Measurements from ENCODE around the gene C20orf144. TPM values are rescaled to one million over a fixed set of nuclear protein-coding genes. Genes with fewer than 3 reads are reported as not detected.

Gene C20orf144
- total RNA-seq, 4 donors from 2014 or later: not detected

DNA sequence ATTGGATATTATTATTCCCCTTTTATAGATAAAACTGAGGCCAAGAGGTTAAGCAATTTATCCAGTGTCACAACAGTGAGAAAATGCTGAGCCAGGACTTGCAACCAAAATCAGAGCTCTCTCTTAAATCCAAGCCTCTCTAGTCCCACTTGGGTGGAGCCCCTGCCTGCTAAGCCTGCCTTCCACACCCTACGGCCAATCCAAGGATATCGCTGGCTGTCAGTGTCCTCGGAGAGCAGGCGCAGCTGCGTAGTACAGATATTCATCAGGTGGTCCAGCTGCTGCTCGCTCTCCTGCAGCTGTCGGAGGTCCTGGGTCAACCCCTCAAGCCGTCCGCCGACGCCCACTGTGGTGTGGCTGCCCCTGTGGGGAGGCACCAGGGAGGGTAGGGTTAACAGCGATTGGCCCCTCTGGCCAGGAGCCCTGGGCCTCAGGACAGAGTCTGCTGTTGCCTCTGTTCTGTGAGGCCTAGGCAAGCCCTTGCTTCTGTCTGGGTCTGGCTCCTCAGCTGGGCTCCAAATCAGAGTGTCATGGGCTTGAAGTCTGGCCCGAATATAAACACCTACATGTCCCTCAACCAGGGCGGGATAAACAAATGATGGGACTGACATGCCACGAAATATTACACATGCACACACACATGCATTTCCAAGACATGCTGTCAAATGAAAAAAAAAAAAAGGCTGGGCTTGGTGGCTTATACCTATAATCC lies 16.0 kb downstream of the C20orf144 start:
- Histone ChIP-seq H3K4me3 (no peak overlapping the region), H3K4me1 (peaks cover 7 to 12% of the 10 kb centered on the region in 2 donors), H3K27me3 (no peaks in the 10 kb centered on the region), H3K27ac (no peak overlapping the region), H3K36me3 (no peaks in the 10 kb centered on the region), H3K9me3 (no peaks in the 10 kb centered on the region)
- DNase-seq: peak in 1 of 2 donors; percentile 37
- intact Hi-C loops (cut with DNase I; ENCODE audit: low total_unique reads): no loop called here
- TF ChIP-seq POLR2A (IDR thresholded peaks at IDR 0.05): no peak
- TF ChIP-seq, protein P1, sequence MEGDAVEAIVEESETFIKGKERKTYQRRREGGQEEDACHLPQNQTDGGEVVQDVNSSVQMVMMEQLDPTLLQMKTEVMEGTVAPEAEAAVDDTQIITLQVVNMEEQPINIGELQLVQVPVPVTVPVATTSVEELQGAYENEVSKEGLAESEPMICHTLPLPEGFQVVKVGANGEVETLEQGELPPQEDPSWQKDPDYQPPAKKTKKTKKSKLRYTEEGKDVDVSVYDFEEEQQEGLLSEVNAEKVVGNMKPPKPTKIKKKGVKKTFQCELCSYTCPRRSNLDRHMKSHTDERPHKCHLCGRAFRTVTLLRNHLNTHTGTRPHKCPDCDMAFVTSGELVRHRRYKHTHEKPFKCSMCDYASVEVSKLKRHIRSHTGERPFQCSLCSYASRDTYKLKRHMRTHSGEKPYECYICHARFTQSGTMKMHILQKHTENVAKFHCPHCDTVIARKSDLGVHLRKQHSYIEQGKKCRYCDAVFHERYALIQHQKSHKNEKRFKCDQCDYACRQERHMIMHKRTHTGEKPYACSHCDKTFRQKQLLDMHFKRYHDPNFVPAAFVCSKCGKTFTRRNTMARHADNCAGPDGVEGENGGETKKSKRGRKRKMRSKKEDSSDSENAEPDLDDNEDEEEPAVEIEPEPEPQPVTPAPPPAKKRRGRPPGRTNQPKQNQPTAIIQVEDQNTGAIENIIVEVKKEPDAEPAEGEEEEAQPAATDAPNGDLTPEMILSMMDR (IDR thresholded peaks at IDR 0.05): no peak

DNA sequence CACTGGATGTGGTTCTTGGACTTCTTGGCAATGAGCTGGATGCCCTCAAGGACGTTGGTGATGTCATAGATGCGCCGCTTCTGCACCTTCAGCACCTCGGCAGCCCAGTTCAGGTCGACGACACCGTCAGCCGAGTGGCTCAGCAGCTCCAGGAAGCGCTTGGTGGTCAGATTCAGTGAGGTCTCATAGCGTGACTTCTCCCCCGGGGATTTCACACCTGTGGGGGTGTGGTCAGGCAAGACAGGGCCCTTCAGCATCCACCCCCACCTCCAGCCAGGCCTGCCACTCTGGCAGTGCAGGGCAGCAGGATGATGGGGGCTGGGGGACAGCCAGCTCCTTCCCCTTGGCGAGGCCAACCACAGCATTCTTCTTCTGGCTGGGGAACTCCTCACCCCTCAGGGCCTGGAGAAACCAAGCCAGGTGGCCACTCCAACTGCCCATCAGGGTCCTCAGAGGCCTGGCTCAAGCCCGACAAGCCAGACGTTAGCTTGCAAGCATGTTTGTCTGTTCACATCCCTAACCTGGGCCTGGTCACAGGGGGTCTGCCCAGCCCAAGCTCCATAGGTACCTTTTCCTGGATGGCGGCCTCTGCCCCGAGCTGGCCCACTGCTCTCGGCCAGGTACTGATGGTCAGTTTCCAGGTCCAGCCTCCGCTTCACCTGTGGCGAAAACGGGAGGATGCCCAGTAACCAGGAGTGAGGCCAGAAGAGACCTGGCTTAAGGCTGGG lies 17.8 kb downstream of the C20orf144 start:
- intact Hi-C loops (cut with DNase I; ENCODE audit: low total_unique reads): no loop called here
- Histone ChIP-seq H3K9me3 (no peaks in the 10 kb centered on the region), H3K36me3 (no peaks in the 10 kb centered on the region), H3K4me1 (peaks cover 7 to 9% of the 10 kb centered on the region in 2 donors), H3K27ac (no peak overlapping the region), H3K27me3 (no peaks in the 10 kb centered on the region), H3K4me3 (no peak overlapping the region)
- no peak for DNase-seq
- TF ChIP-seq POLR2A (IDR thresholded peaks at IDR 0.05): no peak
- TF ChIP-seq, protein P1 (IDR thresholded peaks at IDR 0.05): no peak

DNA sequence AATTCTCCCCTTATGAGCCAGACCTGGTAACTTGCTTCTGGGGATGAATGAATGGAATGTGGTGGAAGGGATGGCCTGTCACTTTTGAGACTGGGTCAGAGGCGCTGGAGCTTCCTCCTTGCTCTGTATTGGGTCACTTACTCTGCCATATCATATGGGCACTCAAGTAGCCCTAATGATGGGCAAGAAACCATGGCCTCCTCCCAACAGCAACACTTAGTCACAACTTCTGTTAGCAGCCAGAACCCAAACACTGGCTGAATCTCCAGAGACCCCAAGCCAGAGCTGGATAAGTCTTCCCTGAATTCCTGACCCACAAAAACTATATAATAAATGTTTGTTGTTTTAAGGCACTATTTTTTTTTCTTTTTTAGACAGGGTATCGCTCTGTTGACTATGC lies 18.6 kb downstream of the C20orf144 start:
- intact Hi-C loops (cut with DNase I; ENCODE audit: low total_unique reads): no loop called here

DNA sequence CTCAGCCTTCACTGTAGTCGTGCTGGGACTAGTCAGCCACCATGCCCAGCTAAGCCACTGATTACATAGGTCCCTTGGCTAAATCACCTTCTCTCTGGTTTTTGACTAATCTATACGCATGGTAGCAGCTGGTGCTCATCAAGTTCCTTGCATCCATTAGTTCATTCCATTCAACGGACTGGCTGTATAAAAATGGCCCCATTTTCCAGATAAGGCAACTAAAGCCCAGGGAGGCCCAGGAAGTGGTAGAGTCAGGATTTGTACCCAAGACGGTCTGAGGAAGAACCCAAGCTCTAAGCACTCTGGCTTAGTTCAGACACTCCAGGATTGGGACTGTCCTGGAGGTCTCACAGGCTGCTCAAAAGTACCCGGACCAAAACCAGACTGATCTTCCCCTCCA lies 19.2 kb downstream of the C20orf144 start:
- Histone ChIP-seq H3K27ac (no peak overlapping the region), H3K36me3 (no peaks in the 10 kb centered on the region), H3K9me3 (no peaks in the 10 kb centered on the region), H3K27me3 (no peaks in the 10 kb centered on the region), H3K4me3 (no peak overlapping the region), H3K4me1 (peaks cover 0 to 8% of the 10 kb centered on the region in 2 donors)
- TF ChIP-seq POLR2A (IDR thresholded peaks at IDR 0.05): no peak
- TF ChIP-seq, protein P1 (IDR thresholded peaks at IDR 0.05): no peak
- intact Hi-C loops (cut with DNase I; ENCODE audit: low total_unique reads): no loop called here
- no peak for DNase-seq

More for the DNA sequence above, 18.6 kb downstream of the C20orf144 start:
- no peaks in the 10 kb centered on the region for H3K27me3 ChIP-seq
- H3K36me3 ChIP-seq: no peaks in the 10 kb centered on the region
- no peak for DNase-seq
- TF ChIP-seq, protein P1 (IDR thresholded peaks at IDR 0.05): no peak
- no peak for TF ChIP-seq POLR2A (IDR thresholded peaks at IDR 0.05)
- peaks cover 3 to 9% of the 10 kb centered on the region in 2 donors for H3K4me1 ChIP-seq
- no peak overlapping the region for H3K27ac ChIP-seq
- H3K9me3 ChIP-seq: no peaks in the 10 kb centered on the region
- no peak overlapping the region for H3K4me3 ChIP-seq

DNA sequence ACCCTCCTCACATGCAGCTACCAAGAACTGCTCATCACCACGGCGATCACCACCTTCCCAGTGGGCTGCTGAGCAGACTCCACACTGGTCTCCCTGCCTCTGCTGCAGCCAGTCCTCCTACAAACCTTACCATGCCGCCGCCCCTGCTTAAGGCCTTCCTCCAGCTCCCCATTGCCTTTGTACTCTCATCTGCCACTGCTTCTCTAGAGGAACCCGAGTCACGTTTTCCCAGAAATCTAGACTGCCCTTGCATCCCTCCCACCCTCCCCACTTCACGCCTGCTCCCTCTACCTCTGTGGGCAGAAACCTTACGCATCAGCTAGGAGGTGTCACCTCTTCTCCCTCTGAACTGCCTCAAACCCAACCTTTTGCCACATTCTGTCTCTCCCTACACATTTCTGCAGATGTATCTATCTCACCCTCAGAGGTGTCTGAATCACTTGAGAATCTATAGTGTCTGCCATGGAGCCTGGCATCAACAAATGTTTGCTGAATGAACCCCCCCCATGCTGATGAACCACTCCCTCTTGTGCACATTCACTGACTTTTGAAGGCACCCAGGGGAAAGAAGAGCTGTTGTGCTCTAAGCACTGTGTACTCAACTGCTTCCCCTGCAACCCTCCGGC lies 19.7 kb downstream of the C20orf144 start:
- H3K4me1 ChIP-seq: peaks cover 0 to 8% of the 10 kb centered on the region in 2 donors
- no peak for DNase-seq
- H3K27ac ChIP-seq: no peak overlapping the region
- intact Hi-C loops (cut with DNase I; ENCODE audit: low total_unique reads): no loop called here
- H3K27me3 ChIP-seq: no peaks in the 10 kb centered on the region
- H3K9me3 ChIP-seq: no peaks in the 10 kb centered on the region
- no peak overlapping the region for H3K4me3 ChIP-seq
- TF ChIP-seq, protein P1 (IDR thresholded peaks at IDR 0.05): no peak
- no peak for TF ChIP-seq POLR2A (IDR thresholded peaks at IDR 0.05)
- H3K36me3 ChIP-seq: no peaks in the 10 kb centered on the region

Measured in uterus (tissue), 4 donors.